ENCODE results near the gene RHEX.
"Not testable (repeated sequence)": the region's sequence is repeated elsewhere in the genome, so short reads cannot be mapped to it uniquely, and the experiment has no call there.

The RHEX gene

DNA sequence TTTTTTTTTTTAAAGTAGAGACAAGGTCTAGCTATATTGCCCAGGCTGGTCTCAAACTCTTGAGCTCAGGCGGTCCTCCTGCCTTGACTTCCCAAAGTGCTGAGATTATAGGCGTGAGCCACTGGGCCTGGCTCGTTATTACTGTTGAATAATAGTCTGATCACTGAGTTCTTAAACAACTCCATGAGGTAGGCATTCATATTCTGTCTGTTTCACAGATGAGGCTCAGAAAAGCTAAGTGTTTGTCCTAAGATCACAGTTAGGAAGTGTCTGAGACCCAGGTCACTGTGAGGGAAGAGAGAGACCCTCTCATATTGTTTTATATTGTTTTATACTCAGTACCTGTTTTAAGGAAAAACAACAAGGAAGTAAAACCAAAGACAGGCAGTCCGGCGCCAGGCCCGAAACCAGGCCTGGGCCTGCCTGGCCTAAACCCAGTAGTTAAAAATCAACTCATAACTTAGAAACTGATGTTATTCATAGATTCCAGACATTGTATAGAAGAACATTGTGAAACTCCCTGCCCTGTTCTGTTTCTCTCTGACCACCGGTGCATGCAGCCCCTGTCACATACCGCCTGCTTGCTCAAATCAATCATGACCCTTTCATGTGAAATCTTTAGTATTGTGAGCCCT, 625 bp upstream of the RHEX start:
- H3K9me3 ChIP-seq (ENCODE audit: low read length); H3K36me3 ChIP-seq (ENCODE audit: insufficient read depth, low read length); H3K4me3 ChIP-seq (ENCODE audit: low read depth in 1 of 2, low read length in 2 of 2); H3K4me1 ChIP-seq (ENCODE audit: insufficient read depth, low read length); H3K9ac ChIP-seq (ENCODE audit: low read length); H3K27ac ChIP-seq (ENCODE audit: low read depth, low read length); H3K27me3 ChIP-seq (ENCODE audit: control insufficient read depth in 1 of 2, insufficient read depth in 2 of 2, low read length in 2 of 2): not testable (repeated sequence)

DNA sequence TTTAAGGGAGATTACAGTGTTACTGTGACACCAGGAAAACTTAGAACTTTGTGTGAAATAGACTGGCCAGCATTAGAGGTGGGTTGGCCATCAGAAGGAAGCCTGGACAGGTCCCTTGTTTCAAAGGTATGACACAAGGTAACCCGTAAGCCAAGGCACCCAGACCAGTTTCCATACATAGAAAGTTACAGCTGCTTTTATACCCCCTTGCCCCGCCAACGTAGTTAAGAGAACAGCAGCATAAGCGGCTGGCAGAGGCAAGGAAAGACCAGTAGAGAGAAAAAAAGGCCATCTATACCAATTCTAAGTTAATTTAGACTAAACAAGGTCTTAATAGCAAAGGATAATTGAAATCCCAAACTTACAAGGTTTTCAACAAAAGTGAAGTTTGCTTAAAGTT, 643 bp downstream of the RHEX start:
- not testable (repeated sequence) for H3K36me3 ChIP-seq (ENCODE audit: insufficient read depth, low read length); H3K27me3 ChIP-seq (ENCODE audit: control insufficient read depth in 1 of 2, insufficient read depth in 2 of 2, low read length in 2 of 2); H3K9me3 ChIP-seq (ENCODE audit: low read length); H3K4me1 ChIP-seq (ENCODE audit: insufficient read depth, low read length); H3K4me3 ChIP-seq (ENCODE audit: low read depth in 1 of 2, low read length in 2 of 2); H3K9ac ChIP-seq (ENCODE audit: low read length); H3K27ac ChIP-seq (ENCODE audit: low read depth, low read length)

GRCh38 chr1:206055069-206055625, 2.2 kb downstream of the RHEX start:
- H3K9me3 ChIP-seq (ENCODE audit: low read length); H3K4me1 ChIP-seq (ENCODE audit: insufficient read depth, low read length); H3K27me3 ChIP-seq (ENCODE audit: control insufficient read depth in 1 of 2, insufficient read depth in 2 of 2, low read length in 2 of 2); H3K27ac ChIP-seq (ENCODE audit: low read depth, low read length); H3K9ac ChIP-seq (ENCODE audit: low read length); H3K4me3 ChIP-seq (ENCODE audit: low read depth in 1 of 2, low read length in 2 of 2); H3K36me3 ChIP-seq (ENCODE audit: insufficient read depth, low read length): not testable (repeated sequence)

- H3K27ac ChIP-seq (ENCODE audit: low read depth, low read length); H3K4me3 ChIP-seq (ENCODE audit: low read depth in 1 of 2, low read length in 2 of 2); H3K9ac ChIP-seq (ENCODE audit: low read length); H3K4me1 ChIP-seq (ENCODE audit: insufficient read depth, low read length); H3K27me3 ChIP-seq (ENCODE audit: control insufficient read depth in 1 of 2, insufficient read depth in 2 of 2, low read length in 2 of 2); H3K36me3 ChIP-seq (ENCODE audit: insufficient read depth, low read length); H3K9me3 ChIP-seq (ENCODE audit: low read length): not testable (repeated sequence)
Observed at GRCh38 chr1:206055639-206056323, 2.8 kb downstream of the RHEX start.

- not testable (repeated sequence) for H3K27me3 ChIP-seq (ENCODE audit: control insufficient read depth in 1 of 2, insufficient read depth in 2 of 2, low read length in 2 of 2); H3K9me3 ChIP-seq (ENCODE audit: low read length); H3K36me3 ChIP-seq (ENCODE audit: insufficient read depth, low read length); H3K27ac ChIP-seq (ENCODE audit: low read depth, low read length); H3K4me1 ChIP-seq (ENCODE audit: insufficient read depth, low read length); H3K4me3 ChIP-seq (ENCODE audit: low read depth in 1 of 2, low read length in 2 of 2); H3K9ac ChIP-seq (ENCODE audit: low read length)
Observed at GRCh38 chr1:206058289-206058926, 5.4 kb downstream of the RHEX start.

DNA sequence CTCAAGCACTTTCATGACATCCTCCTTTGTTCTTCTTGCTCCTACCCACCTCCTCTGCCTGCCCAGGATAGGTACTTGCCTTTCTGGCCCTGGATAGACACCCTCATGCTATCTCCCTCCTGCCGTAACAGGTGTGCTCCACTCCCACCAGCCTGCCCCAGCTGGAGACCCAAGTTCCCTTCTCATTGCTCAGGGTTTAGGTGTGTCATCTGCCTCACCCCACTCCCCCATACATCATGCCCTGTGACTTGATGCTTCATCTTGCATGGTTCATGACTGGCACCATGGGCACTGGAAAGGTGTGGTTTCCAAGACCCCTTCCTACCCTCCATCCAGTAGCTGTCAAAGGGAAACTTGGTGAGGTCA, 5.9 kb downstream of the RHEX start:
- Histone ChIP-seq H3K9me3 (ENCODE audit: low read length) (no peaks in the 10 kb centered on the region), H3K9ac (ENCODE audit: low read length) (no peak overlapping the region), H3K27ac (ENCODE audit: low read depth, low read length) (no peak overlapping the region)

GRCh38 chr1:206059355-206059915, 6.5 kb downstream of the RHEX start:
- H3K4me3 ChIP-seq (ENCODE audit: low read depth in 1 of 2, low read length in 2 of 2) = no peak overlapping the region
- no peak overlapping the region for H3K9ac ChIP-seq (ENCODE audit: low read length)
- no peaks in the 10 kb centered on the region for H3K27me3 ChIP-seq (ENCODE audit: control insufficient read depth in 1 of 2, insufficient read depth in 2 of 2, low read length in 2 of 2)
- no peaks in the 10 kb centered on the region for H3K36me3 ChIP-seq (ENCODE audit: insufficient read depth, low read length)
- no peak overlapping the region for H3K27ac ChIP-seq (ENCODE audit: low read depth, low read length)
- H3K9me3 ChIP-seq (ENCODE audit: low read length) = no peaks in the 10 kb centered on the region
- no peaks in the 10 kb centered on the region for H3K4me1 ChIP-seq (ENCODE audit: insufficient read depth, low read length)

More for the DNA sequence above, 5.9 kb downstream of the RHEX start:
- Histone ChIP-seq H3K4me3 (ENCODE audit: low read depth in 1 of 2, low read length in 2 of 2) (no peak overlapping the region), H3K36me3 (ENCODE audit: insufficient read depth, low read length) (no peaks in the 10 kb centered on the region), H3K27me3 (ENCODE audit: control insufficient read depth in 1 of 2, insufficient read depth in 2 of 2, low read length in 2 of 2) (no peaks in the 10 kb centered on the region), H3K4me1 (ENCODE audit: insufficient read depth, low read length) (no peaks in the 10 kb centered on the region)

- no peak overlapping the region for H3K27ac ChIP-seq (ENCODE audit: low read depth, low read length)
- H3K9ac ChIP-seq (ENCODE audit: low read length) = no peak overlapping the region
- no peaks in the 10 kb centered on the region for H3K27me3 ChIP-seq (ENCODE audit: control insufficient read depth in 1 of 2, insufficient read depth in 2 of 2, low read length in 2 of 2)
- H3K4me1 ChIP-seq (ENCODE audit: insufficient read depth, low read length) = no peaks in the 10 kb centered on the region
- no peaks in the 10 kb centered on the region for H3K9me3 ChIP-seq (ENCODE audit: low read length)
- no peaks in the 10 kb centered on the region for H3K36me3 ChIP-seq (ENCODE audit: insufficient read depth, low read length)
- H3K4me3 ChIP-seq (ENCODE audit: low read depth in 1 of 2, low read length in 2 of 2) = no peak overlapping the region
Observed at GRCh38 chr1:206060844-206061243, 7.9 kb downstream of the RHEX start.

GRCh38 chr1:206062464-206062863, 9.5 kb downstream of the RHEX start:
- Histone ChIP-seq H3K36me3 (ENCODE audit: insufficient read depth, low read length) (no peaks in the 10 kb centered on the region), H3K4me3 (ENCODE audit: low read depth in 1 of 2, low read length in 2 of 2) (no peak overlapping the region), H3K27me3 (ENCODE audit: control insufficient read depth in 1 of 2, insufficient read depth in 2 of 2, low read length in 2 of 2) (no peaks in the 10 kb centered on the region), H3K27ac (ENCODE audit: low read depth, low read length) (no peak overlapping the region), H3K9ac (ENCODE audit: low read length) (no peak overlapping the region), H3K4me1 (ENCODE audit: insufficient read depth, low read length) (no peaks in the 10 kb centered on the region), H3K9me3 (ENCODE audit: low read length) (no peaks in the 10 kb centered on the region)

- H3K4me1 ChIP-seq (ENCODE audit: insufficient read depth, low read length); H3K27ac ChIP-seq (ENCODE audit: low read depth, low read length): not testable (repeated sequence)
Observed at GRCh38 chr1:206064001-206064400, 11.0 kb downstream of the RHEX start.

GRCh38 chr1:206064501-206064900, 11.5 kb downstream of the RHEX start:
- not testable (repeated sequence) for H3K4me3 ChIP-seq (ENCODE audit: low read depth in 1 of 2, low read length in 2 of 2); H3K9ac ChIP-seq (ENCODE audit: low read length); H3K9me3 ChIP-seq (ENCODE audit: low read length); H3K36me3 ChIP-seq (ENCODE audit: insufficient read depth, low read length); H3K27ac ChIP-seq (ENCODE audit: low read depth, low read length); H3K4me1 ChIP-seq (ENCODE audit: insufficient read depth, low read length); H3K27me3 ChIP-seq (ENCODE audit: control insufficient read depth in 1 of 2, insufficient read depth in 2 of 2, low read length in 2 of 2)

More at GRCh38 chr1:206064001-206064400, 11.0 kb downstream of the RHEX start:
- not testable (repeated sequence) for H3K9me3 ChIP-seq (ENCODE audit: low read length); H3K9ac ChIP-seq (ENCODE audit: low read length); H3K4me3 ChIP-seq (ENCODE audit: low read depth in 1 of 2, low read length in 2 of 2); H3K27me3 ChIP-seq (ENCODE audit: control insufficient read depth in 1 of 2, insufficient read depth in 2 of 2, low read length in 2 of 2); H3K36me3 ChIP-seq (ENCODE audit: insufficient read depth, low read length)

All from muscle layer of colon (tissue), 2 donors.